ENCODE data around the gene RENBP.

DNA sequence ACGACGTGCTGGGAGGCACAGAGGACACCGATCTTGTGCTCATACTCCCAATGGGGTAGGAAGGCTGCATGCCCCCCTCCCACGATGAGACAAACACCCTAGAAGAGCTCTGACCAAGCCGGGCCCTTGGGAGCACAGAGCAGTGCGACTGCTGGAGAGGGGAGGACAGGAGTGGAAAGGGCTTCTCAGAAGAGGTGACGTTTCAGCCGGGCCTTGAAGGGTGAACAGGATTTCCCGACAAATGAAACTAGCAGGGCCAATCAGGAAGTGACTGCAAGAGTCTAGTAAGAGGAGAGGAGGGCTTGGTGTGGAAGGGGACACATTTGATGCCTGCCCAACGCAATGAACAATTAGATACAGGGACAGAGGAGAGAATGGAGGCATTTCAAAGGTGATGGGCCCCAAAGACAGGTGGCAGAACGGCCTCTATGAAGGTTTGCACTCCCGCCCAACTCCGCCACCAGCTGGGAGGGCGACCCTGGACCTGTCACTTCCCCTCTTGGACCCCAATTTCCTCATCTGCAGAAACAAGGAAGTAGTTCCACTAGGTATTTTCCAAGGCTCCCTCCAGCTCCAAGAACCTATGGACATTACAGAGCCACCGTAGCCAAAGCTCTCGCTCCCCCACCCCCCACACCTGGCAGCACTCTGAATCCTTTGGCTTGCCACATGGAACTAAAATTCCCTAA lies 23.2 kb upstream of the RENBP start:
- TF ChIP-seq TAF1 (IDR thresholded peaks at IDR 0.05; ENCODE audit: borderline replicate concordance, low read depth, low read length), result no peak
- no peak for TF ChIP-seq POLR2A (IDR thresholded peaks at IDR 0.05; ENCODE audit: low read depth, low read length)
- no peak for TF ChIP-seq POLR2AphosphoS5 (IDR thresholded peaks at IDR 0.05; ENCODE audit: low read depth, low read length)

Measured in GM12892 (cell line).